Testis (tissue), 2 donors: ENCODE data around the gene PAPPA.

ENCODE experiments used
- POLR2A ChIP-seq: fragments of 450-650 bp; IDR thresholded peaks from one replicate; pipeline ENCODE4 v1.6.1; 2017; ENCODE audit warnings: antibody characterized with exemption, mild to moderate bottlenecking, moderate library complexity
- TF ChIP-seq, protein P1 (sequence below), 3 experiments: fragments of 450-650 bp in 2 of 3; fragments of 200-600 bp in 1 of 3; sonication (generic) in 1 of 3; IDR thresholded peaks; one replicate each; pipeline ENCODE4 v1.5.1; 2016 to 2019; ENCODE audit warnings: antibody characterized with exemption in 3 of 3, mild to moderate bottlenecking in 2 of 3, moderate library complexity in 1 of 3

DNA sequence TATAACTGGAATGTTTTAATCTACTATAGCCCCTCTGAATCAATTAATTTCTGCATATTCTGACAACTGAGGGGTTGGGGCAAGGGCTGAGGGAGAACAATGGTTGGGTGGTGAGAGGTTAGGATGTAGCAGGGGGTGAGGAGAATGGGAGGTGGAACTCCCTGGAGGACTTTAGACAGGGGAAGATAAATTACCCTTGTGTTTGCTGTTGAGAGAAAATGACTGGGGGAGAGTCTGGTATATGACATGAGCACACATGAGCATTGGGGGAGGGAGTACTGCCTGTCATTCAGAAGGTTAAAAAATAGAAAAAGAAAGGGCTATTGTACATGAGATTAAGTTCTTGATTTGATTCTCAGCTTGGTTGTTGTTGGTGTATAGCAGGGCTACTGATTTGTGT, 37.2 kb upstream of the PAPPA start:
- TF ChIP-seq, protein P1, sequence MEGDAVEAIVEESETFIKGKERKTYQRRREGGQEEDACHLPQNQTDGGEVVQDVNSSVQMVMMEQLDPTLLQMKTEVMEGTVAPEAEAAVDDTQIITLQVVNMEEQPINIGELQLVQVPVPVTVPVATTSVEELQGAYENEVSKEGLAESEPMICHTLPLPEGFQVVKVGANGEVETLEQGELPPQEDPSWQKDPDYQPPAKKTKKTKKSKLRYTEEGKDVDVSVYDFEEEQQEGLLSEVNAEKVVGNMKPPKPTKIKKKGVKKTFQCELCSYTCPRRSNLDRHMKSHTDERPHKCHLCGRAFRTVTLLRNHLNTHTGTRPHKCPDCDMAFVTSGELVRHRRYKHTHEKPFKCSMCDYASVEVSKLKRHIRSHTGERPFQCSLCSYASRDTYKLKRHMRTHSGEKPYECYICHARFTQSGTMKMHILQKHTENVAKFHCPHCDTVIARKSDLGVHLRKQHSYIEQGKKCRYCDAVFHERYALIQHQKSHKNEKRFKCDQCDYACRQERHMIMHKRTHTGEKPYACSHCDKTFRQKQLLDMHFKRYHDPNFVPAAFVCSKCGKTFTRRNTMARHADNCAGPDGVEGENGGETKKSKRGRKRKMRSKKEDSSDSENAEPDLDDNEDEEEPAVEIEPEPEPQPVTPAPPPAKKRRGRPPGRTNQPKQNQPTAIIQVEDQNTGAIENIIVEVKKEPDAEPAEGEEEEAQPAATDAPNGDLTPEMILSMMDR (IDR thresholded peaks at IDR 0.05), result no peak
- no peak for TF ChIP-seq POLR2A
